Activated T-helper 1 cell treated with Interleukin-2 at 50 U/mL for 16 hours (primary cell): ENCODE data around the gene ZNF892.
"Not testable (repeated sequence)": the region's sequence is repeated elsewhere in the genome, so short reads cannot be mapped to it uniquely, and the experiment has no call there.

Experiments used
- DNase-seq: peaks from one replicate; pipeline ENCODE4 v3.0.0-alpha.2; 2020; ENCODE audit warnings: low read depth

The ZNF892 gene

DNA sequence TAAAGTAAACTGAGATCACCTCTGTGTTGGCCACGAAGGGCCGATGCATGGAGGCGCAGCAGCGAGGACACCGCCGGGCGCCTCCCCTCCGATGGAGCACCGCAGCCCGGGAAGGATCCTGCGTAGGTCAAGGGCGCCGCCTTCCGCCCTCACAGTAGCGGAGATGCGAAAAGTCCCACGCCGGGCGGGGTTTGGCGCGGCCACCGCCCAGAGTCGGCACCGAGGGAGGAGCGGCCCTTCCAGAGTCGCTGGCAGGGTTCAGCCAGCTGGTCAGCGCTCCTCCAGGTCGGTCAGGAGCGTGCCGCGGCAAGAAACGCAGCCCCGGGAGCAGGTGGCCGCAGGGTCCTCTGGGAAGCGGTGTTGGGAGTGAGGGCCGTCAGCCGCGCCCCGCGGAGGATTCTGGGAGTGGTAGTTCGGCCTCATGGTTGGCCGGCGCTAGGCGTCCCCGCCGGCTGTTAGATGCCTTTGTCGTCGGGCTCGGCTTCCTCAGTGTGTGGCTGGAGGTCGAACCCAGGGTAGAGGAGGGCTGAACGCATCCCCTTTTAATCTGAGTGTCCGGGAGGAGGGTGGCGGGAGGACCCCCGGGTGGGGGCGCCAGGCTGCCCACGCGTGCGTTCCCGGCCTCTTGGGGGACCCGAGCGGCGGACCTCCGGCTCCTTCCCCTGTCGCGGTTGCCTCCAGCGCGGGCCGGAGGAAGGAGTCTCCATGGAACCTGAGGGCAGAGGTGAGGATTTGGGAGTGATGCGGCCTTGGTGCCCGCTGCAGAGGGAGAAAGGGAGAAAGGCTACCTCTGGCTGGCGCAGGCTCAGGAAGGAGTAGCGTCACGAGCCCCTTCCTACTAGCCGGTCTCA lies at the start of gene ZNF892:
ZNF892 (plus strand) TSS at position 411 of the 851 bp plus-strand sequence; CDS start at position 706, 295 bp downstream.
- DNase-seq: peak; percentile 63

DNA sequence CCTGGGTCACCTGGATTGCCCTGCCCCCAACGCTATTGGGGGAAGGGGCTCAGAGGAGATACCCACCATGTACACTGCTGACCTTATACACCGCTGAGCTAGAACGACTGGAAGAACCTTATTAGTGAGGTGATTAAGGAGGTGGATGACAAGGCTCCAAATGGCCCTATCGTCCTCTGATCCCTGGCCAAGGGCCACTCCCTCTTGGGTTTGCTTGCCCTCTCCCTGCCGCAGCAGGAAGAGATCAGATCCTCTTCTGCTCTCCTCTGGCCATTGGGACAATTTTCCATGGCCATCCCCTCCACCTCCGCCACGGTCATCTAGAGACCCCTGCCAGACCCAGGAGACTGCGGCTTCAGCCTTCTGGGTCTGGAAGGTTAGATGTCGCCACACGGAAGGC lies 48.9 kb upstream of the ZNF892 start:
- DNase-seq: no peak

DNA sequence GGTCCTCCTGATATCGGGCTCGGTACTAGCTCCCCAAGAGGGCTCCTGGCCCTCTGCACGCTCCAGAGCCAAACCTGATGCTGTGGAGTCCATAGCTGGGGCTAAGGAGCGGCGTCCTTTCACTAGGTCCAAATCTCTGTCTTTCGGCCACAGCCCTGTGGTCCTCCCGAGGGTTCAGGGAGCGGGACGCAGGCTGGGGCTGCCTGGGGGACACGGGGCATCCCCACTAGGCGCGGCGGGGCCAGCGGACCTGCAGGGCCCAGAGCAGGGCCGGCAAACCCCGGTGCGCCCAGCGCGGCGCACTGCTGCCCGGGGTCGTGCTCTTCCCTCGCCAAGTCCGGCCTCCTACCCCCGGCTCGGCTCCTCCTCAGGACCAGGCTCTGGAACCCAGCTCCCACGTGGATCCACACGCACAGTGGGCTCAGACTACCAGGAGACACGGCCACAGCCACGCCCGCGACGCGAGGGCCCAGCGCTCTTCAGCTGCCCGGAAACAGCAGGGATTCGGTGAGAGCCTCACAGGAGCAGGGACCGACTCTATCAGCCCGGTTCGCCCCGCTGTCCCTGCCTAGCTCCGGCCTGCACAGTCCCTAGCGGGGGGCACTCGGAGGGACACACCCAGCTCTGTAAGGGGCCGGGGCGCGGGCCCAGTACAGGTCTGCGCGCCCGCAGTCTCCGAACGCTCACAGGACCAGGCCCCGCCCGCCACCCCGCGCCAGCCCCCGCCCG lies 48.3 kb upstream of the ZNF892 start:
- DNase-seq: no peak

DNA sequence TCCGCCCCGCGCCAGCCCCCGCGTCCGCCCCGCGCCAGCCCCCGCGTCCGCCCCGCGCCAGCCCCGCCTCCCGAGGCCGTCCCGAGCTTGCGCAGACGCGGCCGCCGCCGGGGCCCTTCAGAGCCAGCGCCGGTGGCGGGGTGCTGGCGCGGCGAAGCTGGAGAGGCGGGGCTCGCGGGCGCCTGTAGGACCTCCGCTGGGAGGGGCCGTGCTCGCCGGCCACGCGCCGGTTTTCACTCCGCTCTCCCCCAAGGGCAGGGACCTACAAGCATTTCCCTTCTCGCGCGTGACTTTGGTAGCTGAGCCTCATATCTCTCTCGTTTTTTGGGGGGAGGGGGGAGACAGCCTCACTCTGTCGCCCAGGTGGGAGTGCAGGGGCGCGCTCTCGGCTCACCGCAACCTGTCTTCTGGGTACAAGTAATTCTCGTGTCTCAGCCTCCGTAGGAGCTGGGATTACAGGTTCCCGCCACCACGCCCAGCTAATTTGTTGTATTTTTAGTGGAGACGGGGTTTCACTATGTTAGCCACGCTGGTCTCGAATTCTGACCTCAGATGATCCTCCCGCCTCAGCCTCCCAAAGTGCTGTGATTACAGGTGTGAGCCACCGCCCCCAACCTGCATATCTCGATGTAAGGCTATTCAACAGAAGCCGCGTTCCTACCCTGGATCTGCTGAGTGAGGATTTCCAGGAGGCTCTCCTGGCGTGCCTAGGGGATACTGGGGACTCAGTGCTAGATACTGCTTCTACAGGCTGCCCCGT lies 47.5 kb upstream of the ZNF892 start, which contains the start of gene ZNF514:
ZNF514 (minus strand) TSS at position 159 of the 760 bp plus-strand sequence. CDS start 6,595 bp downstream, outside the sequence.
- DNase-seq: peak; percentile 71

DNA sequence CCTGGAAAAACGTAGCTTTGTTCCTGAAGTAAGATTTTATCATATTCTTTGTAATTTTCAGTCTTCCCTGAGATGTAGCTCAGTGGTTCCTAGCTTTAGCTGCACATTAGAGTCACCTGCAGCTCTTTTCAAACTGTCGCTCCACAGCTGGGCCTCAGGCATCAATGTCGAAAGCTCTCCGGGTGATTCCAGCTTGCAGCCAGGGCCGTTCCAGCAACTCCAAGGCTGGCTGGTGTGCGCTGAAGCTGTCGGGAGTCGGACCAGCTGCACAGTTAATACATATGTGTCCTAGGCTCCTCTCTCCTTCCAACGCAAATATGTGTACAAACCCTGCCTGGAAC lies 42.3 kb upstream of the ZNF892 start:
- DNase-seq: no peak

DNA sequence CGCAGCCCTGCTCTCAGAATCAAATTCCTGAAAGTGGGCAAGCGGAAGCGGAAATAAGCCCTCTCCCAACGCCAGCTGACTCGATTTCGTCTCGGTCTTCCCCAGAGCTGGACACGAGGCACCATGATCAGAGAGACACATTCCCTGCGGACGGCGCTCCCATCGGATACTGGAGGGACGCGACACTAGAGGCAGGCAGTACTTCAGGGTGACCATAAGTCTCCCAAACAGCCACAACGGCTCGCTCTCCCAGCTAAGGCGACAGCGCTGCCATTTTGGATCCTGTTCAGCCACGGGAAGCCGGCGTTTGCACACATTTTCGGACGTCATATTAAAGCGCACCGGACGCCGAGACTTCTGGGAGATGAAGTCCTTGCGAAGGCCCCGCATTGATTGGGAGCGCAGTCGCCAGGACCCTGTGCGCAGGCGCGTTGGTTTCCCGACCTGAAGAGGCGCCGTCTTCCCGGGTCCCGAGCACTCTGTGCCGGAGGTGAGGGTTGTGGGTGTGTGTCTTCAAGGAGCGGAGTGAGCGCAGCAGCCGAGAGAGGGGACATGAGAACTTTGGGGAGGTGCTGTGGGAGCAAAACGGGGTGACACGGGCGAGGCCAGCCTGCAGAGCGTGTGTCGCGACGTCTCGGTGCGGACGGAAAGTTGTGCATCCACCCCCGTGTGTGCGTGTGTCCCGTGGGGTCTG lies 41.8 kb upstream of the ZNF892 start, which contains the start of gene ZNF2:
ZNF2 (plus strand) TSS at position 439 of the 694 bp plus-strand sequence. CDS start 10,418 bp downstream, outside the sequence.
- DNase-seq: peak; percentile 94

DNA sequence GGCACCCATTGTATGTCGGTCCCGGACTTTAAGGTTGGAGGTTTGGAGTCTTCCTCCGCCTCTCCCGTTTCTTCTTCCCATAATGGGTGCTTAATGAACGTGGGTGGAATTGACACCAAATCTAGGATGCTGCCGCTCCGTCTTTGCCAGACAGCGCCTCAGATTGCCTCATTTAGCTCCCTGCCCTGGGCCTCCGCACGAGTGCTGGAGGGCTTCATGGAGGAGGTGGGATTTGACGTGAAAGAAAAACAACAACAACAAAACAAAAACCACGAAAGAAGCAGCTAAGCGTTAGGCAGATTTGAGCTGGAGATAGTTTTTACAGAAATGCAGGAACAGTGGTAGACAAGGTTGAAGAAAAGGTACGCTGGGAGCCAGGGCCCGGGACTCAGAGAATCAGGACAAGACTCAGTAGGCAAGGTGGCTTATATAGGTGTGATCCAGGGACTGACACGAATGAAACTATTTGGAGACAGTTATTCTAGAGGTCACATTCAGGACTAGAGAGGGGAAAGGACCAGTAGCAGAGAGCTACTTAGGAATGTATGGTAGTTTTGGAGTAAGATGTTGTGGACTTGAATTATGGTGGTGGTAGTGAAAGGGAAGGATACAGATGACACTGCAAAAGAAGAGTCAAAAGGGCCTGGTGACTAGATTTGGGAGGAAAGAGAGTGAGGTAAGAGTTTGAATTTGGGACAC lies 41.1 kb upstream of the ZNF892 start:
- no peak for DNase-seq

DNA sequence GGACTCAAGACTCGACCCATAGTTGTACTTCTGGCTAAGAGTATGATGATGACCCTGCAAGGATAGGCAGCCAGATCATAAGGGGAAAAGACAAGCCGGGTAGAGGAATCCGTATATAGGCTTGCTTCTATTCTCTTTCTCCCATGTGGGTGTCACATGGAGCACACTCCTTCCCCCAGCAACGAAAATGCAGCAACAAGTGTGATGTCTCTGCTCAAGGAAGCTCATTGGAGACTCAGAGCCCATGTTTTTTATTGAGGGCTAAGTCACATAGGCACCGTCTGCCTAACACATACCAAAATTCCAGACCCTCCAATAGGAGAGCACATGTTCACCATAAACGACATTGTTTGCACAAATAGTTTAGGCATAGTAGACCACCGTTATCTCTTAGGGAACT lies 35.4 kb upstream of the ZNF892 start:
- DNase-seq: no peak

DNA sequence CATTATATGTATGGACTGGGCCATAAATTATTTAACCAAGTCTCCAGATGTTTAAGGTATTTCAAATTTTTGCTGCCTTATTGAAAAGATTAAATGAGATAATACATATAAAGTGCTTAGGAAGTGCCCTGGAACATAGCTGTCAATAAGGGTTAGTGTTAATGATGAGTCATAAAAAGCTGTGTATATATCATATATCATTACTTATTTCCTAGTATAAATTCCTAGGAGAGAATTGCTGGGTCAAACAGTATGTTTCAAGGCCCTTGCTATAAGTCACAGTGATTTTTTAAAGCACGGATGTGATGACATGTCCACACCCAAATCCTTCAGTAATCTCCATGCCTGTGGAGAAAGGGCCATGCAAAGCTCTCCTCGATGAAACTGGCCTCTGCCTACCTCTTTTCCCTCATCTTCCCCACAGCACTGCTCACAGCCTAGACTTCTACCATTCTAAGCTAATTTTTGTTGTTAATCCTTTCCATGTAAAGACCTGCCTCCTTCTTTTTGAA lies 33.2 kb upstream of the ZNF892 start:
- no peak for DNase-seq

DNA sequence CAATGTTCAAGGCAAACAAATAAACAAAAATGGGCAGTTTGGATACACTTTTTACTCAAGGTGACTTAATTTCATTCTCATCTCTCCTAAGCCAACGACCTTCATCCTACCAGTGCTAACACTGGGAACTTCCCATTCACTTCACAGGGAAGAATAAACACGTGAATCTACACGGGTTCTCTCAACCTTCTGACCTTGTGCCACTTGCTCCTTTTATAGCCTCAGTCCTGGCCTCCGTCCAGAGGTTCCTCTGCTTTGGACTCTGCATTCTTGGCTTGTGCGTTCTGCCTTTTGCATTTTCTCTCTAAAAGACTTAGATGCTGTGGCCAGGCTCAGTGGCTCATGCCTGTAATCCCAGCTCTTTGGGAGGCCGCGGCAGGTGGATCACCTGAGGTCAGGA lies 27.9 kb upstream of the ZNF892 start:
- no peak for DNase-seq

DNA sequence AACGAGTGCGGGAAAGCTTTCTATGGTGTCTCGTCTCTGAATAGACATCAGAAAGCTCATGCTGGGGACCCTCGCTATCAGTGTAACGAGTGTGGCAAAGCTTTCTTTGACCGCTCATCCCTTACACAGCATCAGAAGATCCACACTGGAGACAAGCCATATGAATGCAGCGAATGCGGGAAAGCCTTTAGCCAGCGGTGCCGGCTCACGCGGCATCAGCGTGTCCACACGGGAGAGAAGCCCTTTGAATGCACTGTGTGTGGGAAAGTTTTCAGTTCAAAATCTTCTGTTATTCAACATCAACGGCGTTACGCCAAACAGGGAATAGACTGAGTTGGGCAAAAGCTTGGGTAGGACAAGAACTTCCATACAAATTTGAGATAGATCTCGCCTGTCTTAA lies 25.5 kb upstream of the ZNF892 start:
- DNase-seq: no peak

DNA sequence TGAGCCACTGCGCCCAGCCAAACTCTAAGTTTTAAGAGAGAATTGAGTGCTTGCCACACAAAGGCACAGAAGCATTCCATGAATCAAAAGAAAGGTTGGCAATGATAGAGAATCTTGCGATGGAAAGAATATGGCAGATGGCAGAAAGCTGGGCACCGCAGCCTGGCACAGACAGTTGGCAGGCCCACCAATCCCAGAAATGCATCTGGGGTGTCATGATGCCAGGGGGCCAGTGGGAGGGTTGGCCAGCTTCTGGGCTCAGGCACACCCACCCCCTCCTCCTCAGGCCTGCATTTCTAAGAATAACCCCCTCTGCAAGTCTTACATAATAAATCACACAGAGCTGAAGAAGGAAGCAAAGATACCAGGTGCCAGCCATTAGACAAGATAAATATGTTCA lies 22.1 kb upstream of the ZNF892 start:
- no peak for DNase-seq

DNA sequence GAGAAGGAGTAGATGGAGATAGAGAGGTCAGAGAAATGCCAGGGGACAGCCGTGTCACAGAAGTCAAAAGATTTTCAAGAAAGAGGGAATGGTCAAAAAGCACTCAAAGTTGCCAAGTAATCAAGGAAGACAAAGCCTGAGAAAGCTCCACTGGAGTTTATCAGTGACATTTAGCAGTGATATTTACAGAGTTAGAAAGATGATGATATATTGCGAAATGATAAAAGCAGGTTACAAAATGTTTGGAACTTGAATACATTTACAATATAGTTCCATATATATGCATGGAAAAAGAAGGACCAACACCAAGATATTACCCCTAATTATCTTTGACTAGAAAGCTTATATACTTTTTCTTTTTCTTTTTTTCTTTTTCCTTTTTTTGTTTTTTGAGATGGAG lies 21.3 kb upstream of the ZNF892 start:
- no peak for DNase-seq

DNA sequence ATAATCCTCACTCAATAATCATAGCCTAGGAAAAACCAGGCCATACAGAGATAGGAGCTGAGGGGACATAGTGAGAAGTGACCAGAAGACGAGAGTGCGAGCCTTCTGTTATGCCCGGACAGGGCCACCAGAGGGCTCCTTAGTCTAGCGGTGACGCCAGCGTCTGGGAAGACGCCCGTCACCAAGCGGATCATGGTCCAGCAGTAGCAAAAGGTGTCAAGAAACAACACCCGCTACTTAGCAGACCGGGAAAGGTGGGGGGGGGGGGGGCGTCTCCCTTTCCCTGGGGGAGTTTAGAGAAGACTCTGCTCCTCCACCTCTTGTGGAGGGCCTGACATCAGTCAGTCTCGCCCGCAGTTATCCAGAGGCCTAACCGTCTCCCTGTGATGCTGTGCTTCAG lies 14.4 kb upstream of the ZNF892 start:
- not testable (repeated sequence) for DNase-seq

DNA sequence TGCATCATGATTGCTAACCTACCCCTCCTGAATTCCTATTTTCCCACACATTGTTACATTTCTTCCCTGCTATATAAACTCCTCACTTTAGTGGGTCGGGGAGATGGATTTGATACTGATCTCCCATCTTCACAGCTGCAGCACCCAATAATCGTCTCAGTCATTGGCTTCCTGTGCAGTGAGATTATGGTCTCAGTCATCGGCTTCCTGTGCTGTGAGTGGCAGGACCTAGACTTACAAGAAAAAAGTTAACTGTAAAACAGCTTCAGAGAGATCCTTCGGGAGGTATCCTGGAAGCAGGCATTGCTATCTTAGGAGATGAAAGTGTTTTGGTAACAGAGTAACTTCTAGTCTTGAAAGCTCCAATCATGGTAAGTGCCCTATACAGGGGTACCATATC lies 3.4 kb upstream of the ZNF892 start:
- no peak for DNase-seq

DNA sequence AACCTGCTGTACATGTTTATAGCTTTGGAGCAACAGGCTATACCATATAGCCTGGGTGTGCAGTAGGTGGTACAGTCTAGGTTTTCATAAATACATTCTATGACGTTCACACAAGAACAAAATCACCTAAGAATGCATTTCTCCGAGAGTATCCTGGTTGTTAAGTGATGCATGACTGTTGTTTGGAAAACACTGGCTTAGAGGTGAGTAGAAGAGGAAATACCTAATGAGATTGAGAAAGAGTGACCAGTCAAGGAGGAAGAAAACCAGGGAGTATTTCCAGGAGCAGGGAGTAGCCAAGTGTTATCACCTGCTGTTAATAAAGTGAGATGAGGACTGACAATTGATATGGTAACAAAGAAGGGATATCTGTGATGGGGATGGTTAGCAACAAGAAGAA lies 2.9 kb upstream of the ZNF892 start:
- DNase-seq: no peak

DNA sequence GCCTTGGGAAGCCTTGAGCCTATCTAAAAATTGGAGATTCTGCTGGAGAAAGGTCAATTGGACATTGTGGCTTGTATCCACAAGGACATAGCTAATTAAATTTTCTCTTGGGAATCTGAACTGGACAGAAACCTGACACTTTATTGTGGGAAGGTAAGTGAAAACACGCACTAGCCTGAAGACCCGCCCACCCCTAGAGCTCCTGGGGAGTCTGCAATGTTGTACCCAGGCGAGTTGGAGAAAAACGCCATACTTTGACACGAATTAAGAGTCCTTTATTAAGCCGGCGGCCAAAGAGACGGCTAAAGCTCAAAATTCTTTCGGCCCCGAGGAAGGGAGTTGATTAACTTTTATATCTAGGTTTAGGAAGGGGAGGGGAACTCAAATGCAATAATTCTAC lies 1.2 kb upstream of the ZNF892 start:
- no peak for DNase-seq

DNA sequence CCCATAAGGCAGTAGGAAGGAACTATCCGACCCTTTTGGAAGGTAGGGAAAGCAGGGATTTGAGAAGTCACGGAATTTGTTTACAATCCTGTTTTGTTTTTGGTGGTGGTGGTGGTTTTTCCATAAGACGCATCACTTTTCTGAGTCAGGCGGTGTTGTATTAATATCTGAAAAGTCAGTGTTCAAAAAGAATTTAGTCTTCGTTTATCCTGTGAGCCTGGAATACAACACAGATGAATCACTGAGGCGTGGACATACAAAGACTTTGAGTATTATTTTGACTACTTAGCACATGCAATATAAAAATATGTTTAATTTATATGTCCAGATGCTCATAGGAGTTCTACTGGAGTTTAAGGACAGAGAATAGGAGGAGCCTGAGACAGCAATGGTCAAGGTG lies 785 bp downstream of the ZNF892 start:
- no peak for DNase-seq

DNA sequence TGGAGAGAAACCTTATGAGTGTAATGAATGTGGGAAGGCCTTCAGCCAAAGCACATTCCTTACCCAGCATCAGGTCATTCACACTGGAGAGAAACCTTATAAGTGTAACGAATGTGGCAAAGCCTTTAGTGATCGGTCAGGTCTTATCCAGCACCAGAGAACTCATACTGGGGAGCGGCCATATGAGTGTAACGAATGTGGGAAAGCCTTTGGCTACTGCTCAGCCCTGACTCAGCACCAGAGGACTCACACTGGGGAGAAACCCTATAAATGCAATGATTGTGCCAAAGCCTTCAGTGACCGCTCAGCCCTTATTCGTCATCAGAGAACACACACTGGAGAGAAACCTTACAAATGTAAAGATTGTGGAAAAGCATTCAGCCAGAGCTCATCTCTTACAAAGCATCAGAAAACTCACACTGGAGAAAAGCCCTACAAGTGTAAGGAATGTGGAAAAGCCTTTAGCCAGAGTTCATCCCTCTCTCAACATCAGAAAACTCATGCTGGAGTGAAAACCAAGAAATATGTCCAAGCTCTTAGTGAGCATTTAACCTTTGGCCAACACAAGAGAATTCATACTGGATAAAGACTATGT lies 7.8 kb downstream of the ZNF892 start:
- DNase-seq: no peak

DNA sequence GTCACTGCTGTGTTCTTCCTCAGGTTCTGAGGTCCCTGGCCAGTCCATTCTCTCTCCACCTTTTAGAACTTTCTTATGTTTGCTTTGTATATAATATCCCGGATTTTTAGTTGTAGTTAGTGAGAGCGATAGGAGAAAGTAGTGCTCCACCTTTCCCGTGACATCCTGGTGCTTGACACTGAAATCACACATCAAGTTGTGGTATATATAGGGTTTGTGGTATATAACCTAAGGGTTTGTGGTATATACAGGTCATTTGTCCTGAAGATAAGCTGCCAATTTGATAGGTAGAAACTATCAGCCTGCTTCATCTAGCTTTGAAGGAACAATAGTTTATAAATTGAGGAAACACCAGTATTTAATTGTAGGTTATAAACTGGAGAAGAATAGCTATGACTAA lies 13.1 kb downstream of the ZNF892 start:
- DNase-seq: no peak

DNA sequence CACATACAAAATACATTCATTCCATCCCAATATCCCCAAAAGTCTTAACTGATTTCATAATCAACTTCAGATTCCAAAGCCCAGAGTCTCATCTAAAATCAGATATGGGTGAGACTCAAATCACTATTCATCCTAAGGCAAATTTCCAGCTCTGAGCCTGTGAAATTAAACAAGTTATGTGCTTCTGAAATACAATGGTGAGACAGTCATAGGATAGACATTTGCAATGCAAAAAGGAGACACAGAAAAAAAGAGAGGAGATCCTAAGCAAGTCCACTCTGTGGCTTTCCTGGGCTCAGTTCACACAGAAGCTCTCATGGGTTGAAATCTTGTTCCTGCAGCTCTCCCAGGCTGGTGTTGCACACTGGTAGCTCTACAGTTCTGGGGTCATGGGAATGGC lies 18.3 kb downstream of the ZNF892 start:
- no peak for DNase-seq
